Trophoblast cell (in vitro differentiated cells and primary cell): ENCODE results near the gene METRN.

ENCODE experiments used
- DNase-seq, 2 donors: peaks; one replicate each; pipeline ENCODE4 v3.0.0-alpha.2; 2016
- H2AFZ ChIP-seq: 2 replicates; pipeline ENCODE4 v1.6.1; 2013; ENCODE audit warnings: low read length, moderate library complexity, mild to moderate bottlenecking; ENCODE audit not compliant: insufficient read depth, poor library complexity
- H2AK5ac ChIP-seq: 2 replicates; pipeline ENCODE4 v1.6.1; 2013; ENCODE audit warnings: mild to moderate bottlenecking, low read length
- H2BK120ac ChIP-seq: 2 replicates; pipeline ENCODE4 v1.6.1; 2013; ENCODE audit warnings: low read length, mild to moderate bottlenecking, moderate library complexity; ENCODE audit not compliant: insufficient read depth, poor library complexity
- H2BK12ac ChIP-seq: 2 replicates; pipeline ENCODE4 v1.6.1; 2013; ENCODE audit warnings: mild to moderate bottlenecking, low read length, moderate library complexity
- H2BK5ac ChIP-seq: 2 replicates; pipeline ENCODE4 v1.6.1; 2013; ENCODE audit warnings: low read length, low read depth, moderate library complexity, mild to moderate bottlenecking; ENCODE audit not compliant: poor library complexity
- H3K14ac ChIP-seq: 2 replicates; pipeline ENCODE4 v1.6.1; 2013; ENCODE audit warnings: mild to moderate bottlenecking, low read length
- H3K18ac ChIP-seq: 2 replicates; pipeline ENCODE4 v1.6.1; 2013; ENCODE audit warnings: mild to moderate bottlenecking, low read length
- H3K23ac ChIP-seq: 2 replicates; pipeline ENCODE4 v1.6.1; 2013; ENCODE audit warnings: low read length
- H3K27ac ChIP-seq: 2 replicates; pipeline ENCODE4 v1.5.1; 2013; ENCODE audit warnings: low read depth, mild to moderate bottlenecking, inconsistent platforms, low read length, moderate library complexity
- H3K27me3 ChIP-seq: 2 replicates; pipeline ENCODE4 v1.6.1; 2013; ENCODE audit warnings: inconsistent platforms, mild to moderate bottlenecking, low read length, moderate library complexity; ENCODE audit not compliant: insufficient read depth
- H3K36me3 ChIP-seq, 2 experiments: 1 replicate in 1 of 2; 2 replicates in 1 of 2; pipeline ENCODE4 v1.6.1; 2013; ENCODE audit warnings: low read length in 2 of 2, mild to moderate bottlenecking in 2 of 2, moderate library complexity in 1 of 2; ENCODE audit not compliant: insufficient read depth in 2 of 2, control insufficient read depth in 1 of 2
- H3K4ac ChIP-seq: 2 replicates; pipeline ENCODE4 v1.6.1; 2013; ENCODE audit warnings: low read depth, mild to moderate bottlenecking, low read length, moderate library complexity
- H3K4me1 ChIP-seq, 2 experiments: 1 replicate in 1 of 2; 2 replicates in 1 of 2; pipeline ENCODE4 v1.6.1; 2013; ENCODE audit warnings: low read length in 2 of 2, mild to moderate bottlenecking in 2 of 2, moderate library complexity in 1 of 2; ENCODE audit not compliant: insufficient read depth in 2 of 2, control insufficient read depth in 1 of 2
- H3K4me2 ChIP-seq: 2 replicates; pipeline ENCODE4 v1.6.1; 2013; ENCODE audit warnings: inconsistent platforms, mild to moderate bottlenecking, low read length, moderate library complexity
- H3K4me3 ChIP-seq: 2 replicates; pipeline ENCODE4 v1.5.1; 2013; ENCODE audit warnings: mild to moderate bottlenecking, low read depth, low read length, inconsistent platforms
- H3K79me1 ChIP-seq: one replicate; pipeline ENCODE4 v1.6.1; 2013; ENCODE audit warnings: low read length
- H3K79me2 ChIP-seq: 2 replicates; pipeline ENCODE4 v1.6.1; 2013; ENCODE audit warnings: low read length, mild to moderate bottlenecking; ENCODE audit not compliant: control insufficient read depth, insufficient read depth, poor library complexity
- H3K9ac ChIP-seq: 2 replicates; pipeline ENCODE4 v1.6.1; 2013; ENCODE audit warnings: mild to moderate bottlenecking, low read length
- H3K9me3 ChIP-seq: 2 replicates; pipeline ENCODE4 v1.6.1; 2013; ENCODE audit warnings: low read depth, mild to moderate bottlenecking, control low read depth, inconsistent platforms, low read length; ENCODE audit not compliant: insufficient read depth
- H4K12ac ChIP-seq: 2 replicates; pipeline ENCODE4 v1.6.1; 2013; ENCODE audit warnings: low read depth, mild to moderate bottlenecking, low read length, moderate library complexity
- H4K8ac ChIP-seq: 2 replicates; pipeline ENCODE4 v1.6.1; 2013; ENCODE audit warnings: low read depth, mild to moderate bottlenecking, low read length, moderate library complexity
- H4K91ac ChIP-seq: one replicate; pipeline ENCODE4 v1.6.1; 2013; ENCODE audit warnings: low read depth, mild to moderate bottlenecking, low read length, moderate library complexity
- WGBS: extraction: QIAGEN DNeasy Blood & Tissue Kit; methylation state at CpG from one replicate; pipeline ENCODE4 v1.1.7; 2013; ENCODE audit warnings: missing lambda C conversion rate; ENCODE audit not compliant: insufficient read length, insufficient coverage; ENCODE audit errors: extremely low coverage; 5-methylcytosine and 5-hydroxymethylcytosine counted together

The METRN gene

DNA sequence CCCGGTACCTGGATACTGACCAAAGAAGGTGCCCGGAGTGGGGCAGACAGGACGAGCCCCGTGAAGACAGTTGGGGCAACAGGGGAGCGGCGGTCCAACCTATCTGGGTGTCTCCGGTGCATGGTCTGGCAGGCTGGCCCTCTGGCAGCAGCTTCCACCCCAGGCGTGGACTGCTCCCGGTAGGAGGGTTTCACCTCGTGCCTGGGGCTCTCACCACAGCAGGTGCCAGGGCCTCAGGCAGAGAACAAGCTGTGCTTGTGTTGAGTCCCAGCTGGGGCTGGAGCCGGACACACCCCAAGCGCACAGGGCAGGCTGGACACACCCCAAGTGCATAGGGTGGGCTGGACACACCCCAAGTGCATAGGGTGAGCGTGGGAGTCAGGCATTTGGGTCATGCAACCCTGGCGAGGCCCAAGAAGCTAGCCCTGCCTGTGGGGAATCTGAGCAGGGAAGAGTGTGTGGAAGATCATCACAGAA, 7.8 kb upstream of the METRN start:
- no peak overlapping the region for H3K18ac ChIP-seq
- H2AFZ ChIP-seq = no peak overlapping the region
- no peak overlapping the region for H3K27ac ChIP-seq
- H3K9me3 ChIP-seq = peaks cover 7% of the 10 kb centered on the region
- H3K14ac ChIP-seq = no peak overlapping the region
- no peak overlapping the region for H3K9ac ChIP-seq
- H3K4me3 ChIP-seq = no peak overlapping the region
- H3K36me3 ChIP-seq = no peaks in the 10 kb centered on the region
- no peak overlapping the region for H2BK120ac ChIP-seq
- no peak overlapping the region for H2AK5ac ChIP-seq
- H3K4ac ChIP-seq = no peak overlapping the region
- H4K8ac ChIP-seq = no peak overlapping the region
- no peak overlapping the region for H3K23ac ChIP-seq
- H4K12ac ChIP-seq = no peak overlapping the region
- no peak overlapping the region for H4K91ac ChIP-seq
- no peak for DNase-seq
- H3K27me3 ChIP-seq = peaks cover 34% of the 10 kb centered on the region
- H3K79me1 ChIP-seq = no peaks in the 10 kb centered on the region
- peaks cover 0 to 2% of the 10 kb centered on the region in 2 experiments for H3K4me1 ChIP-seq
- WGBS = no CpG with 5 or more reads among the region's 14 CpGs
- H2BK5ac ChIP-seq = no peak overlapping the region
- no peak overlapping the region for H2BK12ac ChIP-seq
- H3K4me2 ChIP-seq = no peak overlapping the region
- no peaks in the 10 kb centered on the region for H3K79me2 ChIP-seq

DNA sequence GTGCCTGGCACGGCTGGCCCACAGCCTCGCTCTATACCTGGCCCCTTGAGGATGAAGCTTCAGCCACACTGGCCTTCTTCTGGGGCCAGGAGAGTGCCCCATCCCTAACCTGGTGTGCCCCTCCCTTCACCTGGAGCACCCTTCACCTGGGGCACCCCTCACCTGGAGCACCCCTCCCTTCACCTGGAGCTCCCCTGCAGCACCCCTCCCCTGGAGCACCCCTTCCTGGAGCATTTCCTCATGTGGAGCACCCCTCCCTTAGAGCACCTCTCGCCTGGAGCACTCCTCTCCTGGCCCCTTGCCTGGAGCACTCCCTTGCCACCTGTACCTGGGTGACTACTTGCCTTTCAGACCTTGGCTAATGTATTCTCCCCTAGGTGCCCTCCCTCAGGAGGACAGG, 6.9 kb upstream of the METRN start:
- no CpG with 5 or more reads among the region's 3 CpGs for WGBS
- Histone ChIP-seq H2BK120ac (no peak overlapping the region), H3K9me3 (peaks cover 7% of the 10 kb centered on the region)

DNA sequence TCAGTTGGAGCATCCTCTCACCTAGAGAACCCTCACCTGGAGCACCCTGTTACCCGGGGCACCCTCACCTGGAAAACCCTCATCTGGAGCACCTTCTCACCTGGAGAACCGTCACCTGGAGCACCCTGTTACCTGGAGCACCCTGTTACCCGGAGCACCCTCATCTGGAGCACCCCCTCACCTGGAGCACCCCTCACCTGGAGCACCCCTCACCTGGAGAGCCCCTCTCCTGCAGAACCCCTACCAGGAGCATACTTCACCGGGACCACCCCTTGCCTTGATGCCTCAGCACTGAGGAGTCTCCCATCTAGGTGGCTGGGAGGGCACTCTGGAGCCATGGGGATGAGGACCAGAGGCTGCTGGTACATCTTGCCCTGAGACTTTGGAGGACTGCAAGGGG, 6.0 kb upstream of the METRN start:
- Histone ChIP-seq H2AK5ac (no peak overlapping the region), H3K4me3 (no peak overlapping the region), H3K4me1 (peaks cover 4 to 5% of the 10 kb centered on the region in 2 experiments), H3K23ac (no peak overlapping the region), H3K79me2 (no peaks in the 10 kb centered on the region), H2AFZ (no peak overlapping the region), H3K9me3 (peaks cover 7% of the 10 kb centered on the region), H3K14ac (no peak overlapping the region), H3K4ac (no peak overlapping the region), H3K27me3 (peaks cover 28% of the 10 kb centered on the region), H2BK120ac (no peak overlapping the region), H3K36me3 (no peaks in the 10 kb centered on the region), H4K91ac (no peak overlapping the region), H3K4me2 (no peak overlapping the region), H2BK5ac (no peak overlapping the region), H4K12ac (no peak overlapping the region), H3K18ac (no peak overlapping the region), H3K27ac (no peak overlapping the region), H2BK12ac (no peak overlapping the region), H4K8ac (no peak overlapping the region), H3K9ac (no peak overlapping the region), H3K79me1 (no peaks in the 10 kb centered on the region)
- WGBS = no CpG with 5 or more reads among the region's 4 CpGs
- no peak for DNase-seq

More for the DNA sequence above, 6.9 kb upstream of the METRN start:
- Histone ChIP-seq H3K4me1 (peaks cover 0 to 2% of the 10 kb centered on the region in 2 experiments), H3K4me2 (no peak overlapping the region), H4K8ac (no peak overlapping the region), H4K12ac (no peak overlapping the region), H3K79me1 (no peaks in the 10 kb centered on the region), H2BK5ac (no peak overlapping the region), H2AK5ac (no peak overlapping the region), H2BK12ac (no peak overlapping the region), H3K27me3 (peaks cover 33% of the 10 kb centered on the region), H3K14ac (no peak overlapping the region), H3K36me3 (no peaks in the 10 kb centered on the region), H3K23ac (no peak overlapping the region), H3K27ac (no peak overlapping the region), H3K4me3 (no peak overlapping the region), H3K79me2 (no peaks in the 10 kb centered on the region), H3K18ac (no peak overlapping the region), H3K4ac (no peak overlapping the region), H3K9ac (no peak overlapping the region), H4K91ac (no peak overlapping the region), H2AFZ (no peak overlapping the region)
- DNase-seq = no peak

DNA sequence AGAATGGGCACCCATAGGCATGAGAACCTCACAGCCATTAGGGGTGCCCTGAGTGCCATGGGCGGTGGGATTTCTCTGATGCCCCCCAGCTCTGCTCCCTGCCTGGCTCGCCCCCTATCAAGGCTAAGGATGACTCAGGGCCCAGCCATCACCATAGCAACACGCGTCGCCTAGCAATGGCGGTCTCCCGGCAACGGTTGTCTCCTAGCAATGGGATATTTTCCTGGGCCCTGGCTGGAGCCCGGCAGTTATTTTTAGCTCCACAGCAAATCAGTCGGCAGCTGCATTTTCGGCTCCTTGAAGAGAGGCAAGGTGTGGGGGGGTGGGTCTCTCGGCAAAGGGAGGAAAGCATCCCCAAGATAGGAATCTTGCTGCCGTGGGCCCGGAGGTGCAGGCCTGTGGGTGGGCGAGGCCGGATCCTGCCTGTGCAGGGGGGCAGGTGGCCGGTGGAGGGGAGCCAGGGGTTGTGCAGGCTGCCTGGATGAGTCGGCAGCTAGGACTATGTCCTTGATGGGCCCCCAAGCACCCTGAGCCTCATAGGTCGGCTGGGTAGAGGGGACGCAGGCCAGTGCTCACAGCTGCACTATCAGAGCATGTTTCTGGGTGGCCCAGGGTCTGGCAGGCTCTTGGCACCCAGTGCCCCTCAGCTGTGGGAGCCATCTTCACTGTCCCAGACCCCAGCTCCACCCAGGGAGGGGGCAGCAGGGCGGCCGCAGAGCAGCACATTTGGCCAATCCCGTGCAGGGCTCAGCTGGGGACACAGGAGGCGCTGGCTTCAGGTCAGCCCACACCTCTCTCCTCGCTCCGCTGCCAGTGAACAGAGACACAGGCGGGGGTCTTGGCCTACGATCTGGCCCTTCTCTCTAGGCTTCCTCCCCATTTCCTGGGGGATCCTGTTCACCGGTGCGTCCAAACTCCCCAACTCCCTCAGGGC, 5.1 kb upstream of the METRN start:
- H3K4me3 ChIP-seq = no peak overlapping the region
- no peaks in the 10 kb centered on the region for H3K36me3 ChIP-seq
- H3K9ac ChIP-seq = no peak overlapping the region
- no peaks in the 10 kb centered on the region for H3K79me2 ChIP-seq
- no peak overlapping the region for H3K4me2 ChIP-seq
- DNase-seq = peak; percentile 71 to 72
- H3K79me1 ChIP-seq = peaks cover 2% of the 10 kb centered on the region
- H2AK5ac ChIP-seq = no peak overlapping the region
- H3K23ac ChIP-seq = no peak overlapping the region
- H2BK5ac ChIP-seq = no peak overlapping the region
- H3K4ac ChIP-seq = no peak overlapping the region
- H3K18ac ChIP-seq = no peak overlapping the region
- no peak overlapping the region for H4K12ac ChIP-seq
- H3K9me3 ChIP-seq = peaks cover 12% of the 10 kb centered on the region
- no peak overlapping the region for H4K8ac ChIP-seq
- no peak overlapping the region for H2BK120ac ChIP-seq
- no CpG with 5 or more reads among the region's 30 CpGs for WGBS
- no peak overlapping the region for H2BK12ac ChIP-seq
- H3K14ac ChIP-seq = no peak overlapping the region
- no peak overlapping the region for H4K91ac ChIP-seq
- peaks cover 12 to 13% of the 10 kb centered on the region in 2 experiments for H3K4me1 ChIP-seq
- no peak overlapping the region for H2AFZ ChIP-seq
- no peak overlapping the region for H3K27ac ChIP-seq
- H3K27me3 ChIP-seq = peaks cover 20% of the 10 kb centered on the region
